ENCODE data around the gene DTD2.
"Not testable (repeated sequence)": the region's sequence is repeated elsewhere in the genome, so short reads cannot be mapped to it uniquely, and the experiment has no call there.

Gene DTD2

DNA sequence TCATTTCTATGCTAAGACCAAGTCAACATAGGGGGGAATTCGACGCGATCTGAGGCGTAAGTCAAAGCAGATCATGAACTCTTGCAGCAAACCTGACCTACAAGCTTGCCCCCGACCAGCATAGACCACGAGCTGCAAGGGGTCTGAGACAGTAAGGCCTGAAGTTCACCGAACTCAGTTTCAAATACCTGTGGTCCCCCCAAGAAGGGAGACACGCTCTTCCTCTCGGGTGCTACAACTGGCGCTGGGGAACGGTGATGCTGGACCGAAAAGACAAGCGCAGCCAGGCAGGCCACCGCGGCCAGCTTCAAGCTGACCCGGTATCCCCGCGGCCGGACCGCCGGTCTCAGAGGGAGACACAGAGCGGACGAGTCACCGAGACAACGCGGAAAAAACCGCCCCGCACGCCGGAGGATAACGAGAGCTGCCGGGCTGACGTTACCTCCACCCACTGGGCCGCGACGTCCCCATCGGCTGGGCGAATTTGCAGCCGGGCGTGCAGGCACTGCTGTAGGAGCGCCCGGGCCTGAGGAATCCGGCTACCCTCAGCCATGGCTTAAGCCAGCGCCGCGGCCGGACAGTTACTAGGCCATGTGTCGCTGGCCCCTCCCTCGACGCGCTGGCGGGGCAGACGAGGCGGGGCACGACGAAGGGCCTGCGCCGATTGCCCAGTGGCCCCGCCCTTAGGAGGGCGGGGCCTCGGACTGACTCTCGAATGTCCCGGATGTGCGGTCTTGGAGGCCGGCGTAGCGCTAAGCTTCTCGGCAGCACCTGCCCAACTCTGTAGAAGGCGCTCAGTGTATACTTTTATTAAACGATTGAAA is at the start of gene DTD2:
DTD2 (minus strand) TSS at position 666 of the 824 bp plus-strand sequence; CDS start at position 553, 113 bp downstream.
- DNase-seq (ENCODE audit: low read depth, low spot score), result peak; percentile 72

DNA sequence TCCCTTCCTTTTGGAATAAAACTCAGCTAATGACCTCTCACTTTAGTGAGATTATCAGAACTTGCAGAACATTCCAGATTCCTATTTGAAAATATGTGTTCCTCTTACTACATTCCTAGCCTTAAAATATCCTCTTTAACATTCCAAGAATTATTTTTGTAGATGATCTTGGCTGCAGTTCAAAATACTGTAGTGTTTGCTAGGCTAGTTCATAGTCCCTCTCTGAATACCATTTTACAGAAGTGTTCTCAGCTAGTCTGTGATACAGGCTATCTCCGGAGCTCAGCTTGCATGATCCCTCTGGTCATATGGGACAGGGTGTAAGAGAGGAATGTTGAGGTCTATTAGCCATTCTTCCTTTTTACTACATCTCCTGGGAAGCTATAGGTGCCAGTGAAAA is 48.1 kb upstream of the DTD2 start:
- DNase-seq (ENCODE audit: low read depth, low spot score), result no peak

DNA sequence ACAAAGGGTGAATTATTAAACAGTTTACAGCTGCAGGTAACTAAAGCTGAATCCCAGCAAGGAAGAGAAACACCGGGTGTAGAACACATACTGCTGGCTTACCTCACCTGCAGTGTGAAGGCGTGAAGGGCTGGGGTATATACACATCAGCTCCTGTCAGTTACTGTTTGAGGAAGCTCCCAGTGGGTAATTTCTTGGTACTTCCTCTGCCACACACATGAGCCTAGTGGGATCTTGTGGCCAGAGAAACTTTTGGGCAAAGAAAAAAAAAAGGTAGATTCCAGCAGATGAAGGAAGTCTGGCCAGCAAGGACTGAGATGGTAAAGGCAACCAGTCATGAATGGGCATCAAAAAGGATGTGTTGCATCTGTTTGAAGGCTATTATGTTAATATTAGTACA is 44.6 kb upstream of the DTD2 start:
- no peak for DNase-seq (ENCODE audit: low read depth, low spot score)

DNA sequence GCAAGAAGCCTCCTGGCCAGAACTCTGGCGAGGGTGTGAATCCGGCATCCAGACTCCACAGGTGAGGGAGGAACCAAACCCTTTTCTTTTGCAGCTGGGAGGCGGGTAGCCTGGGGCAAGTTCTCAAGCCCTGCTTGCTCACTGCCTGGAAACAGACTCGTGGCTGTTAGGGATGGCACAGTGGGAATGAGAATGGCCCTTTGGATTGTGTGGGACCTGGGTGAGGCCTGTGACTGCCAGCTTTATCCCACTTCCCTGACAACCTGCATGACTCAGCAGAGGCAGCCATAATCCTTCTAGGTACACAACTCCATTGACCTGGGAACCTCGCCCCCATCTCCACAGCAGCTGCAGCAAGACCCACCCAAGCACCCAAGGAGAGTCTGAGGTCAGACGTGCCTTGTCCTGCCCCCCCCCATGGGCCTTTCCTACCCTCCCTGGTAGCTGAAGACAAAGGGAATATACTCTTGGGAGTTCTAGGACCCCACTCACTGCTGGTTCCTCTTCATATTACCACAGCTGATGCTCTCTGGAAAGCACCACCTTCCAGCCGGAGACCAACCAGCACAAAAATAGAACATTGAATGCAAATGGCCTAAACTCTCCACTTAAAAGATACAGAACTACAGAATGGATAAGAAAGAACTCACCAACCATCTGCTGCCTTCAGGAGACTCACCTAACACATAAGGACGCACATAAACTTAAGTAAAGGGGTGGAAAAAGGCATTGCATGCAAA is 35.6 kb upstream of the DTD2 start:
- no peak for DNase-seq (ENCODE audit: low read depth, low spot score)

DNA sequence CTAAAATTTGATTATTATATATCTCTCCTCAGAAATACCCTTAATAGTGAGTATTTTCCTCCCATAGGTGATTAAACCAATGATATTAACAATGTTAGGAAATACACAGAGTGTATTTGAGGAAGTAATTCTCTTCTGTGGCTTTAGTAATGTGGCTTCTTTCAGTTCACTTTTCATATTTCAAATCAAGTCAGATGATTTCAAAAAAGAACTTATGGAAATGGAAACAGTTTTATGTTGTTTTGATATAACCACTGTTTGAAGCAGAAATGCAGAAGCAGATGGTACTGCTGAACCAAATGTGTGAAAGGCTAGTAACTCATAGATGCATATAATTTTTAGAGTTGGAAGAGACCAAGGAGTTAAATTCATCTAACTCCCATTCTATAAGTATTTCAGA is 32.4 kb upstream of the DTD2 start:
- DNase-seq (ENCODE audit: low read depth, low spot score), result no peak

DNA sequence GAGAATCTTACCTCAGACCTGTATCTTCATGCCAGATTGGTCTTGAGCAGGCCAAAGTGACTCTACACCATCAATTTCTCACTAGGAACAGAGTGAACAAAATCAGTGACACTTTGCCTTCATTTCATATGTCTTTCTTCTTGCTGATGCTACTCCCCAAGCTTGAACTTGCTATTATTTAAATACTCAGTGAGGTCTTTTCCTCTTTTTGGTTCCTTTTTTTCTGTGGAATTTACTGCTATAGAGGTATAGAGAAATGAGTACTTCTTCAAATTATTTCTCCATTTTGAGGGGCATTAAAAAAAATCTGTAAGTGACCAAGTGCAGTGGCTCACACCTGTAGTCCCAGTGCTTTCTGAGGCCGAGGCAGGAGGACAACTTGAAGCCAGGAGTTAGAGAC is 30.6 kb upstream of the DTD2 start, which contains the start of gene GPR33:
GPR33 (minus strand) TSS at position 154 of the 400 bp plus-strand sequence. CDS start 4,074 bp downstream, outside the sequence.
- no peak for DNase-seq (ENCODE audit: low read depth, low spot score)

DNA sequence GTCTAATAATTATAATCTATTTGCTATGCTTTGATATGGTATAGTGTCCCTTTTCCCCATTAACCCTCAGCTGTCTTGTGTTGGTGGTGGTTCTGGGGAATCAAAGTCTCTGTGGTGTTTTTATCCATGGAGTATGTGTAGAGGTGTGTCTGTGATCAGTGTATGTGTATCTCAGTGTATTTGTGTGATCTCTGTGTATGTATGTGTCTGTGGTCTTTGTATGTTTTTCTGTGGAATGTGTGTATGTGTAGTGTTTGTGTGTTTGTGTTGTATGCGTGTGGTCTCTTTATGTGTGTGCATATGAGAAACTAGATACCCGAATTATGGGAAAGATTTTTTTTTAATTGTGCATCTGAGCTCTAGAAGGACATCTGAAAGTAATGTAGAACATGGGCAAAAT is 29.5 kb upstream of the DTD2 start:
- no peak for DNase-seq (ENCODE audit: low read depth, low spot score)

DNA sequence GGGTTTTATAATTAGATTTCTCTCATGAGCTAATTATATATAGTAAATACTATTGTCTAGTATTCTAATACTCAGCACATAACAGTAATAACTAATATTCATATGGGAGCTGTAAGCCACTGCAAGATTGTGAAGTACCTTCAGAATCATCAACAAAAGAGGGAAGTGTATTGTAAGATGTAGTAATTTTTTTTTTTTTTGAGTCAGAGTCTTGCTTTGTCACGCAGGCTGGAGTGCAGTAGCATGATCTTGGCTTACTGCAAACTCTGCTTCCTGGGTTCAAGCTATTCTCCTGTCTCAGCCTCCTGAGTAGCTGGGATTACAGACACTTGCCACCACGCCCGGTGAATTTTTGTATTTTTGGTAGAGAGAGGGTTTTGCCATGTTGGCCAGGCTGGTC is 27.4 kb upstream of the DTD2 start:
- DNase-seq (ENCODE audit: low read depth, low spot score), result no peak

DNA sequence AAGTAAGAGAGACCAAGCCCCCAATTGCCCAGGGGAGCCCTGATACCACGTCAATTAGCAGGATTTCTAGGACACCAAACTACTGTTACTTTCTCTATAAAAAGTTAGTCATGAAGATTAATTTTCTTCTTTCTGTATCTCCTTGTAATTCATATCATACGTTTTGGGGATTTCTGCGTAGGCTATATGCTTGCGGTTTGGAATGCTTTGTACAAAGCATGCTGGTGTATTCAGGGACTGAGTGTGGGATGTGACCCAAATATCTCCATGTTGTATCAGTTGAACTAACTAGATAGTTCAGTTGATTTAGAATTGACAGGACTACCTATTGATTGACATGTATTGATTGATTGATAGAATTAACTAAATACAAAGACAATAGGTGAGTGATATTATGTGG is 22.9 kb upstream of the DTD2 start:
- no peak for DNase-seq (ENCODE audit: low read depth, low spot score)

DNA sequence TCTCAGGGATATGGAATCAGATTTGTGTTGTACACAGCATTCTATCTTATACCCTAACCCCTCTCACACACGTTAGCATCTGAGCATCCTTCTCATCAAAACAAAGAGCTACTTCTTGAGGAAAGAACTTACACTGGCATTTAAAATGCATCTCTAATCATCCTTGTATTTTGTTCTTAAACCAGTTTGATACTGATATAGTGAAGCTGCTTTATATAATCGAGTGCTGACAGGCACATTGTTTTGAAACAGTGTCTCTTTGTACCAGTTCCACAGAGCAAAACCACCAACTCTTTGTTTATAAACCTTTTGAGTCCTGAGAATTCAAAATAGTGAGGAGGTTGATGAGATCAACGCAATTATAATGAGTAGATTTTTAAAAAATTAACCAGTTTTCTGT is 21.7 kb upstream of the DTD2 start:
- DNase-seq (ENCODE audit: low read depth, low spot score), result no peak

DNA sequence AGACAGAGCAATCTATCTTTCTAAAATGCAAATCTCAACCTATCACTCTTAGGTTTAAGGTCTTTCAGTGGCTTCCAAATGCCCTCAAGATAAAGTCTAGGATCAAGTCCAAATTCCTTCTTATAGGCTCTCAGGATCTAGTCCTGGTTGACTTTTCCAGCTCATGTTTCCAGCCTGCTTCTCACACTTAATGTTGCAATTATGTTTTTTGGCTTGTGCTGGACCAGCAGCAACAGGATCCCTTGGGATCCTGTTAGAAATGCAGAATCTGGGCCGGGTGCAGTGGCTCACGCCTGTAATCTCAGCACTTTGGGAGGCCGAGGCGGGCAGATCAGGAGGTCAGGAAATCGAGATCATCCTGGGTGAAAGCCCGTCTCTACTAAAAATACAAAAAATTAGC is 19.9 kb upstream of the DTD2 start:
- DNase-seq (ENCODE audit: low read depth, low spot score), result no peak

DNA sequence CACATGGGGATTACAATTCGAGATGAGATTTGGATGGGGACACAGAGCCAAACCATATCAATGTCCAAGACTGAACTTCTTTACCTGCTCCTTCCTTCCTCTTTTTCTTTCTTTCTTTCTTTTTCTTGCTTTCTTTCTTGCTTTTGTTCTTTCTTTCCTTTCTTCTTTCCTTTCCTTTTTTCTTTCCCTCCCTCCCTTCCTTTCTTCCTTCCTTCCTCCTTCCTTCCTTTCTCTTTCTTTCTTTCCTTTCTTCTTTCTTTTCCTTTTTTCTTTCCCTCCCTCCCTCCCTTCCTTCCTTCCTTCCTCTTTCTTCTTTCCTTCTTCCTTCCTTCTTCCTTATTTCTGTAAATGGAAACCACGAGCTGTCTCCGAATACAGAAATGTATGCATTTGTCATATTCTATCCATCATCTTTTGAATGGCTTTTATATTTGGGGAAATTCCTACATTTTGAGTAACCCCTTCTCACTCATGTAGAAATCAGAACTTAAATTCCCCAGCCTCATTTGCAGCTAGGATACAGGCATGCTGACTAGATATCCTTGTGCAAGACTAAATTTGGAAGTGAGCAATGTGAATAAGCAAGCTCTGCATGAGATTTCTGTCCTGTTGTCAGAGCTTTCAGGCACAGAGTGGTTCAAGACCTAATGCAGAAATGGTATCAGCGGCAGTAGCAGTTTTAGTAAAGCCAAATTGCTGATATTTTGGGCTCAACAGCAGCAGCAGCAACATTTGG is 19.0 kb upstream of the DTD2 start:
- DNase-seq (ENCODE audit: low read depth, low spot score), result no peak

DNA sequence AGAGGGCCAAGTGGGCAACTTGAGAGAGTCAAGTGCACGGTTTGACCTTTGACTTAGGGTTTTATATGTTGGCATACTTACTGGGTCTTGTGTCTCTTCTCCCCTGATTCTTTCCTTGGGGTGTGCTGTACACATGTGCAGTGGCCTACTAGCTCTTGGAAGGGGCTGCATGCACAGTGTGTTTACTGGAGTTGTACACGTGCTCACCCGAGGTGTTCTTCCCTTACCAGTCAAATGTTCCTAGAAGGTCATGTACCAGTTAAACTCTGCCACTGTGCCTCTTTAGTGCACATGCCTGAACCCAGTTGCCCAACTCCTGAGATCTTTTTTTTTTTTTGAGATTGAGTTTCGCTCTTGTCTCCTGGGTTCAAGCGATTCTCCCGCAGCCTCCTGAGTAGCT is 9.2 kb upstream of the DTD2 start:
- no peak for DNase-seq (ENCODE audit: low read depth, low spot score)

DNA sequence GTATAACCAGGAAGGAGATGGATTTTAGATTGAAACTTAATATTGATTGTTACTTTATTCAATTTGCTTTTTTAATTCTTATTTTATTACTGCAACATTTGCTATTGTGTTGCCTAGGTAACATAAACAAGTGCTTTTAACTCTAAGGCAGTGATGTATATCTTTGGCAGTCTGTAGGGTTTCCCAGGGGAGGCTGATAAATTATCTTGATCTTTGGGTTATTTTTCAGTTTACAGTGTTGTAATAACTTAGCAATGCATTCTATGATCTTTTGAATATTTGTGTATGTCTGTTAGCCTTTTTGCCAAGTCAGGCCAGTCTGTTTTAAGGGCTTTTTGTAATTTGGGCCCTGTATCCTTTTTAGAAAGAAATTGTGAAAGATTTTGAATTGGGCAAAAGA is 7.8 kb upstream of the DTD2 start:
- no peak for DNase-seq (ENCODE audit: low read depth, low spot score)

DNA sequence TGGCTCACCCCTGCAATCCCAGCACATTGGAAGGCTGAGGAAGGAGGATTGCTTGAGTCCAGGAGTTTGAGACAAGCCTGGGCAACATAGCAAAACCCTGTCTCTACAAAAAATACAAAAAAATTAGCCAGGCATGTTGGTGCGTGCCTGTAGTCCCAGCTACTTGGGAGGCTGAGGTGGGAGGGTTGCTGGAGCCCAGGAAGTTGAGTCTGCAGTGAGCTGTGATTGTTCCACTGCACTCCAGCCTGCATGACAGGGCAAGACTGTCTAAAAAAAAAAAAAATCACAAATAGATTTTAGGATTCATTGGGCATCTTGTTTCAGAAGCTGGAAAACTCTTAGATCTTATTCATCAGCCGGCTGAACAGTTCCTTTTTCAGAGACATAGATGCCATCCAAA is 5.1 kb upstream of the DTD2 start:
- not testable (repeated sequence) for DNase-seq (ENCODE audit: low read depth, low spot score)

DNA sequence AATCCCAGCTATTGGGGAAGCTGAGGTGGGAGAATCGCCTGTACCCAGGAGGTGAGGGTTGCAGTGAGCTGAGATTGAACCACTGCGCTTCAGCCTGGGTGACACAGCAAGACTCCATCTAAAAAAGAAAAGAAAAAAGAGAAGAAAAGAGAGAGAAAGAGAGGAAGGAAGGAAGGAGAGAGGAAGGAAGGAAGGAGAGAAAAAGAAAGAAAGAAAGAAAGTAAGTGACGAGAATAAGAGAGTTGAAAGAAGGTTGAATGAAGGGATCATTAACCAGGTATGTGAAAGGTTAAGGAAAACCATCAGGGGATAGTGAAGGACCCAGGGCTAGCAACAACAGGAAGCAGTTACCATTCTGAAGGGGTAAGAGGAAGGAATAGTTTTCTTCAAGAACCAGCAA is 4.2 kb upstream of the DTD2 start:
- no peak for DNase-seq (ENCODE audit: low read depth, low spot score)

DNA sequence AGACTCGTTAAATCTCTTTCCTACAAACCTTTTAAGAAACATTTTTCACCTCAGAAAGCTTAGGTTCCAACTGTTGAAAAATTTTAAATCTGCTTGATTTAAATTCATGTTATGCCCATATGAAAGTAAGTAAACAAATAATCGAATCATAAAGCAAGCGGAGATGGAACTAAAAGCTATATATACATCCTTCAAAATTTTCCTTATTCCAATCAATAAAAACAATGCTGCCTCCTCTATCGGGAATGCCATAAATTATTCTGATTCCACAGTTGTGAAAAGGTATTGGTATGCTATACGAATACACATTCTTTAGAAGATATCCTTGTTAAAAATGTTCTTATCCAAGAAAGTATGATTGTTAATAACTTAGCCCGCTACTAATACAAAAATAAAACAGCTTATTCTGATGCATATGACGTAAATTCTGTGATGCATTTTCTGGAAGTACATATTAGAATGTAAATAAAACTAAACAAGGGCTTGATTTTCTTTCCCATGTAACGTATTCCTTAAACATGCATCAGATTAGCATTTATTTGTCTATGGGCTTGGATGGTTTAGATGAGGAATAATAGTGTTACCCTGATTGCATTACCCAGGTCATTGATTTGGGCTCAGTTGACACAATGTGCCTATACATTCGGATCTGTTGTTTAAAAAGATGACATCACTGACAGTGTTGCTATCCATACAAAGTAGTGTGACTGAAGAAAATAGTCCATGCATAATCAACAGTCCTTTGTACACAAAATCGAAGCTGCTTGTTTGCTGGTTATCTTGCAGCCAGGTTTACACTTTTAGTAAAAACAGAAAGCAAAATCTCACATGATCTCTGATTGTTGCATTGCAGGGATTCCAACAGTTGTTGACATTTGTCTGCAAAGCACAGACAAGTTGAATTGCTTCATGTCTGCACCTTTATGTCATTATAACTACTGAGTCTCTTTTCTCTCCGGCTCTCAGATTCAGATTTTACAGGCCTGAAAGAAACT is 656 bp upstream of the DTD2 start:
- DNase-seq (ENCODE audit: low read depth, low spot score), result no peak

DNA sequence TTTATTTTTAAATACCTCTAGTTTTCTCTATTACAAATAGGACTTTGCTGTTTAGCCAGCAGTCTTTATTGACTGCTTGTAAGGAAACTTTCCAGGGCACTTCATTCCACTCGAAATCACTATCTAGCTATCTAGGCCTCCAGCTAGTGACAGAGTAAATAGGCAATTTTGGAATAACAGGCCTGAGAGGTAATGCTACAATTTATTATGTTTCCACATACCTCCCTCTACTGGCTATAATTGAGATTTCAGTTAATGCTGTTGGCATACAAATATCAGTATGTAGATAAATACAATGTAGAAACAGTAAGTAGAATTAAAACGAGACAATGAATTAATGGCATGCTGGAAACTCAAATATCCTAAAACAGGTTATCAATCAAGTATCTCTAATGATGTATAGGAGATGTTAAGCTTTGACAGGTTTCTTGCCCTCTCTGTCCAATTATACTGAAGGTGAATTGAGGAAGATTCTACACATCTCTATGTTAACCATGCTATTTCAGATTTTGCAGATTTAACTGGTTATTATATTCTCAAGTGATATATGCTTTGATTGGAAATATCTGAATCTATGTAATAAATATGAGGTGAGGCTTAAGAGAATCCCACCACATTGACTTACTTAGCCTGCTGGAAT is 7.2 kb downstream of the DTD2 start:
- no peak for DNase-seq (ENCODE audit: low read depth, low spot score)

DNA sequence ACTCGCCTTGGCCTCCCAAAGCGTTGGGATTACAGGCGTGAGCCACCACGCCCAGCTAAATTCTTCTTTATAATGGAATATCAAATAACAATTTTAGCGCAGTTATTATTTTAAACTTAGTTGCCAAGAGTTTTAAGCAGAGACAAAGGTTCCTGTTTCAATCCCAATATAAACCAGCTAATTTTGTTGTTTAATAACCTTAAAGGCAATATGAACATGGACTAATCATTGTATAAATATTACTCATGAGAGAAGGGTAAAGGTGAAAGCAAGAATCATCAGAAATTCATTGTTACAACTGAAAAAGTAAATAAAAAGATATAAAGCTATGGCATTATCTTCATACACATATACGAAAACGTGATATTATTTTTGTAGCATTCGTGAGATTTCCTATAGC is 8.2 kb downstream of the DTD2 start:
- no peak for DNase-seq (ENCODE audit: low read depth, low spot score)

DNA sequence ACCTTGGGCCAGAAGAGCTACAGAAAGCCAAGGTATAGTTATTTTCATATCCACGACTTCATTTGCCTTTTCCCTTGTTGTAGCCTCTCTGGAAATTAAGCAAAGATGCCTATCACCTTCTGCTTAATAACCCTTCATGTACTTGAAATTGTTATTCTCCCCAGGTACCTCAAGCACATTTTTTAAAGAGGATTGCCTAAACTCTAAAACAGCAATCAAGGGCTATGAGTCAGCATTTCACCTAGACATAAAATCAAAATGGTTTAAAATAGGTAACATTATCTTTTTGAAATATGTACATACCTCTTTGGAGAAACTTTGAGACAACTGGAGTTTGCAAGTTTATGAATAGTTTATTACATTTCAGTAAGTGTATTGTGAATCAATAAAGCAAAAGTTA is 11.6 kb downstream of the DTD2 start:
- no peak for DNase-seq (ENCODE audit: low read depth, low spot score)

DNA sequence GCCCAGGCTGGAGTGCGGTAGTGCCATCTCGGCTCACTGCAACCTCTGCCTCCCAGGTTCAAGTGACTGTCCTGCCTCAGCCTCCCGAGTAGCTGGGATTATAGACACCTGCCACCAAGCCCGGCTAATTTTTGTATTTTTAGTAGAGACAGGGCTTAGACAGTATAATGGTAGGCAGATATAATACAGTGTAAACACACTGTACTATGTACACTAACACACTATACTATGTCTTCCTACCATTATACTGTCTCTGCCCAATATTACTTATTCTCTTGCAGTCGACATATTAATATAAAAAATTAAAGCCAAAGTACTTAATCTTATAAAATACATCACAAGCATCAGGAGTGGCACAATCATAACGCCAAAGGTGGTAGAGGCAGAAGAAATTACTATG is 15.0 kb downstream of the DTD2 start:
- DNase-seq (ENCODE audit: low read depth, low spot score), result no peak
